ENCODE measurements around the gene SCO2.

The SCO2 gene

GRCh38 chr22:50525104-50525857, at the start of gene SCO2:
TSS of gene SCO2 (minus strand) at chr22:50525598. CDS start at chr22:50524411, 1,187 bp downstream.
- in situ Hi-C loops (cut with HindIII; ENCODE audit: low sequenced_read_pairs) = no loop called here

GRCh38 chr22:50574383-50574755, 49.0 kb upstream of the SCO2 start:
- in situ Hi-C loops (cut with HindIII; ENCODE audit: low sequenced_read_pairs) = no loop called here

- in situ Hi-C loops (cut with HindIII; ENCODE audit: low sequenced_read_pairs) = no loop called here
Measured at GRCh38 chr22:50573491-50574382, 48.3 kb upstream of the SCO2 start.

- in situ Hi-C loops (cut with HindIII; ENCODE audit: low sequenced_read_pairs) = no loop called here
Measured at GRCh38 chr22:50572965-50573364, 47.6 kb upstream of the SCO2 start.

GRCh38 chr22:50571264-50572175, 46.1 kb upstream of the SCO2 start:
- in situ Hi-C loops (cut with HindIII; ENCODE audit: low sequenced_read_pairs) = no loop called here

GRCh38 chr22:50570861-50571260, 45.5 kb upstream of the SCO2 start:
- in situ Hi-C loops (cut with HindIII; ENCODE audit: low sequenced_read_pairs) = no loop called here

- in situ Hi-C loops (cut with HindIII; ENCODE audit: low sequenced_read_pairs) = no loop called here
Measured at GRCh38 chr22:50569896-50570535, 44.6 kb upstream of the SCO2 start.

GRCh38 chr22:50569041-50569459, 43.7 kb upstream of the SCO2 start:
- in situ Hi-C loops (cut with HindIII; ENCODE audit: low sequenced_read_pairs) = no loop called here

- in situ Hi-C loops (cut with HindIII; ENCODE audit: low sequenced_read_pairs) = no loop called here
Measured at GRCh38 chr22:50568626-50569025, 43.2 kb upstream of the SCO2 start.

GRCh38 chr22:50567721-50568252, 42.4 kb upstream of the SCO2 start:
- in situ Hi-C loops (cut with HindIII; ENCODE audit: low sequenced_read_pairs) = no loop called here

GRCh38 chr22:50564289-50564688, 38.9 kb upstream of the SCO2 start:
- in situ Hi-C loops (cut with HindIII; ENCODE audit: low sequenced_read_pairs) = no loop called here

- in situ Hi-C loops (cut with HindIII; ENCODE audit: low sequenced_read_pairs) = no loop called here
Measured at GRCh38 chr22:50563413-50564160, 38.2 kb upstream of the SCO2 start.

- in situ Hi-C loops (cut with HindIII; ENCODE audit: low sequenced_read_pairs) = no loop called here
Measured at GRCh38 chr22:50562523-50563412, 37.4 kb upstream of the SCO2 start, which contains the start of gene SYCE3. TSS of gene SYCE3 (minus strand) at chr22:50562919. CDS start at chr22:50556405, 6,514 bp downstream.

- in situ Hi-C loops (cut with HindIII; ENCODE audit: low sequenced_read_pairs) = no loop called here
Measured at GRCh38 chr22:50561401-50562358, 36.3 kb upstream of the SCO2 start.

GRCh38 chr22:50560034-50560433, 34.6 kb upstream of the SCO2 start:
- in situ Hi-C loops (cut with HindIII; ENCODE audit: low sequenced_read_pairs) = no loop called here

- in situ Hi-C loops (cut with HindIII; ENCODE audit: low sequenced_read_pairs) = no loop called here
Measured at GRCh38 chr22:50556703-50557102, 31.3 kb upstream of the SCO2 start.

- in situ Hi-C loops (cut with HindIII; ENCODE audit: low sequenced_read_pairs) = no loop called here
Measured at GRCh38 chr22:50553310-50553709, 27.9 kb upstream of the SCO2 start.

Measured in endothelial cell of hepatic sinusoid (primary cell).